Neutrophil (primary cell): ENCODE results near the gene IFT122.
A peak's percentile ranks its signal among the peaks of the same experiment; 100 is the strongest.
"Not testable (repeated sequence)": the region's sequence is repeated elsewhere in the genome, so short reads cannot be mapped to it uniquely, and the experiment has no call there.

ENCODE experiments used
- H3K27ac ChIP-seq: fragments of 200-600 bp; sonication (generic); 2 replicates; pipeline ENCODE4 v1.5.1; 2016; ENCODE audit warnings: mild to moderate bottlenecking, moderate library complexity
- H3K27me3 ChIP-seq: fragments of 200-600 bp; sonication (generic); 2 replicates; pipeline ENCODE4 v1.6.0; 2016; ENCODE audit warnings: mild to moderate bottlenecking
- H3K36me3 ChIP-seq: fragments of 200-600 bp; sonication (generic); 2 replicates; pipeline ENCODE4 v1.5.1; 2017
- H3K4me1 ChIP-seq, 2 experiments: fragments of 200-600 bp in 1 of 2; sonication (generic) in 1 of 2; 1 replicate in 1 of 2; 2 replicates in 1 of 2; pipeline versions ENCODE4 v1.5.1 to v1.6.1; 2013 to 2016; ENCODE audit warnings: low read depth in 1 of 2, low read length in 1 of 2, mild to moderate bottlenecking in 1 of 2, moderate library complexity in 1 of 2; ENCODE audit not compliant: control insufficient read depth in 1 of 2, insufficient read depth in 1 of 2
- H3K4me3 ChIP-seq, 2 experiments: fragments of 200-600 bp in 1 of 2; sonication (generic) in 1 of 2; 1 replicate in 1 of 2; 2 replicates in 1 of 2; pipeline ENCODE4 v1.5.1; 2013 to 2016; ENCODE audit warnings: low read depth in 1 of 2, low read length in 1 of 2, mild to moderate bottlenecking in 1 of 2, moderate library complexity in 1 of 2
- H3K9me3 ChIP-seq: fragments of 200-600 bp; sonication (generic); 2 replicates; pipeline ENCODE4 v1.5.1; 2016
- CTCF ChIP-seq: fragments of 200-600 bp; sonication (generic); IDR thresholded peaks from 2 replicates; pipeline ENCODE4 v1.5.1; 2016; ENCODE audit warnings: antibody characterized with exemption

Gene IFT122

DNA sequence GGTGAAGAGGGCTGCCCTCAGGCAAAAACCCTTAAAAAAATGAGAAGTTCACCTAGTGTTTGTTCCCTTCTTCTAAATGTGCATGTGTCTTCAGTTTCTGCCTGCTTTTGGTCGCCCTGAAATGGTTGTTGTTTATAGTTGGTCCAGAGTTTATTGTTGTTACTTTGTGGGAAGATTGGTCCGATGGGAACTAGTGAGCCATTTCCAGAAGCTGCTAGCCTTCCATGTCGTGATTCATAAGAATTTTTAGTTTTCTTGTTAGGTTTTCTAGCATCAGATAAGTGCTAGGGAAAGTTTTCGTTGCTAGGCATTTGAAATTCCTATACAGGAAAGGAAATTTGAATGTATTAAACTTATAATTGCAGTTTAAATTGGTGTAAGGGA is 33.7 kb downstream of the IFT122 start:
- H3K4me1 ChIP-seq: no peaks in the 10 kb centered on the region

GRCh38 chr3:129474984-129475804 is 35.2 kb downstream of the IFT122 start:
- Histone ChIP-seq H3K4me1 (no peaks in the 10 kb centered on the region), H3K36me3 (peaks cover 50% of the 10 kb centered on the region), H3K4me3 (no peak overlapping the region), H3K27ac (no peak overlapping the region), H3K27me3 (no peaks in the 10 kb centered on the region), H3K9me3 (no peaks in the 10 kb centered on the region)
- no peak for TF ChIP-seq CTCF

More for the DNA sequence above, 33.7 kb downstream of the IFT122 start:
- Histone ChIP-seq H3K4me3 (no peak overlapping the region), H3K9me3 (no peaks in the 10 kb centered on the region), H3K36me3 (peaks cover 51% of the 10 kb centered on the region), H3K27ac (no peak overlapping the region), H3K27me3 (no peaks in the 10 kb centered on the region)
- no peak for TF ChIP-seq CTCF

DNA sequence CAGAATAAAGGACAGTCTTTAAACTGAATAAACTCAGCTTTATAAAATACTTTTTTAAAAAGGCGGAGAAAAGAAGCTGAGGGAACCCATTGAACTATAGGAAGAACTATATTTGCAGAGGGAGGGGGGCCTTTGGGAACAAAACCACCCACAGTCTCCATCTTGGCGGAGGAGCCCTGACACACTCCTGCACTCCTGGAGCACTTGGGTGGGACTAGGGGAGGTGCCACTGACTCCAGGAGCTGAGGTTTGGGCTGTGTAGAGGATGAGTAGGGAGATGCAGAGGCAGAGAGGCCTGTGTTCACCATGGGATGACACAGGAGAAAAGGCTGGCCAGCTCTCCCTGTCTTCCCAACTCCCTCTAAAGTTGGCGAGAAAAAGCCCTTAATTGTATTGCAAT is 35.8 kb downstream of the IFT122 start:
- H3K36me3 ChIP-seq: peaks cover 51% of the 10 kb centered on the region

DNA sequence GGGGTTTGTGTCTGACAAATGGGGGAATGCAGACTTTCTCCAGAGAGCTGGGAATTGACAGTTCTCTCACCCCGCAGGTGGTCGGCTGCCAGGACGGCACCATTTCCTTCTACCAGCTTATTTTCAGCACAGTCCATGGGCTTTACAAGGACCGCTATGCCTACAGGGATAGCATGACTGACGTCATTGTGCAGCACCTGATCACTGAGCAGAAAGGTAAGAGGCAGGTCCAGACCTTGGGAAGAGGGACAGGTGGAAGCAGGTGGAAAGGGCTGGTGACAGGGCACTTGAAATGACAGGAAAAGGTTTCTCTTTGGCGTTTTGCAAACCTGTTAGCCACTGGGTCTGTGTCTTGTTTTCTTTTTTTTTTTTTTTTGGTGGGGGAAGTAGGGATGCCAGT is 36.6 kb downstream of the IFT122 start:
- H3K27ac ChIP-seq: no peak overlapping the region
- H3K36me3 ChIP-seq: peaks cover 43% of the 10 kb centered on the region
- H3K4me3 ChIP-seq: no peak overlapping the region
- H3K4me1 ChIP-seq: peaks cover 2% of the 10 kb centered on the region in 2 experiments
- no peaks in the 10 kb centered on the region for H3K9me3 ChIP-seq
- no peaks in the 10 kb centered on the region for H3K27me3 ChIP-seq
- no peak for TF ChIP-seq CTCF

More for the DNA sequence above, 35.8 kb downstream of the IFT122 start:
- H3K27me3 ChIP-seq: no peaks in the 10 kb centered on the region
- TF ChIP-seq CTCF: no peak
- no peak overlapping the region for H3K4me3 ChIP-seq
- no peak overlapping the region for H3K27ac ChIP-seq
- H3K9me3 ChIP-seq: no peaks in the 10 kb centered on the region
- no peaks in the 10 kb centered on the region for H3K4me1 ChIP-seq

GRCh38 chr3:129481225-129481765 is 41.3 kb downstream of the IFT122 start:
- H3K4me3 ChIP-seq, H3K9me3 ChIP-seq, H3K27me3 ChIP-seq: not testable (repeated sequence)
- Histone ChIP-seq H3K36me3 (peaks cover 55% of the 10 kb centered on the region), H3K27ac (peak overlapping the region; percentile 85), H3K4me1 (peaks cover 15 to 16% of the 10 kb centered on the region in 2 experiments)

GRCh38 chr3:129481766-129482332 is 41.8 kb downstream of the IFT122 start:
- H3K27ac ChIP-seq: peak overlapping the region; percentile 85
- no peak for TF ChIP-seq CTCF
- H3K27me3 ChIP-seq: no peaks in the 10 kb centered on the region
- peak overlapping the region in 1 of 2 experiments; percentile 14 for H3K4me3 ChIP-seq
- no peaks in the 10 kb centered on the region for H3K9me3 ChIP-seq
- H3K36me3 ChIP-seq: peaks cover 51% of the 10 kb centered on the region
- peaks cover 15 to 16% of the 10 kb centered on the region in 2 experiments for H3K4me1 ChIP-seq
